A549 (cell line): ENCODE results near the gene LHX4. TPM values are rescaled to one million over a fixed set of nuclear protein-coding genes. Genes with fewer than 3 reads are reported as not detected.

Experiments
- ATAC-seq, 2 experiments: fragments of 200-7000 bp in 1 of 2; fragments of >200 bp in 1 of 2; cut with Nextera tagmentation in 1 of 2; cut with Tn5 transposase in 1 of 2; 3 replicates each; pipeline versions ENCODE4 v1.8.0 to v1.9.1; 2018 to 2020; ENCODE audit warnings: mild to moderate bottlenecking in 1 of 2, moderate library complexity in 1 of 2
- CTCF ChIA-PET: fragments of 300-600 bp; sonication (Branson Sonifier 250); formaldehyde crosslinking; extraction: SDS; loops from one replicate; lab custom pipeline; 2021; ENCODE audit warnings: antibody characterized with exemption, inconsistent platforms; lab: Yijun Ruan, JAX
- POLR2A ChIA-PET: fragments of 350-600 bp; formaldehyde crosslinking; extraction: SDS; loops from one replicate; lab custom pipeline; 2021; ENCODE audit warnings: antibody characterized with exemption, inconsistent platforms; lab: Yijun Ruan, JAX
- DNase-seq, 2 experiments: peaks; one replicate each; pipeline versions ENCODE4 v3.0.0 to v3.0.0-alpha.2; 2011 to 2016; ENCODE audit warnings: low read depth in 1 of 2, low spot score in 1 of 2
- FAIRE-seq: peaks from 2 replicates; lab custom pipeline; 2011; peaks lifted over from hg19 to GRCh38; lab: Jason Lieb, UNC
- H3K27ac ChIP-seq, 2 experiments: fragments of >200 bp; sonication (Bioruptor Twin); formaldehyde crosslinking; 3 replicates each; pipeline ENCODE4 v1.5.1; 2016 to 2017
- H3K4me1 ChIP-seq: fragments of >200 bp; sonication (Bioruptor Twin); formaldehyde crosslinking; 3 replicates; pipeline ENCODE4 v1.6.1; 2016
- H3K4me2 ChIP-seq: fragments of >200 bp; sonication (Bioruptor Twin); formaldehyde crosslinking; 3 replicates; pipeline ENCODE4 v1.6.1; 2016
- H3K4me3 ChIP-seq: fragments of >200 bp; sonication (Bioruptor Twin); formaldehyde crosslinking; 3 replicates; pipeline ENCODE4 v1.5.1; 2016
- H3K9me3 ChIP-seq: fragments of >200 bp; sonication (Bioruptor Twin); formaldehyde crosslinking; 3 replicates; pipeline ENCODE4 v1.6.1; 2016
- CBX2 ChIP-seq: fragments of 200-600 bp; sonication (generic); IDR thresholded peaks from 2 replicates; pipeline ENCODE4 v1.6.1; 2016; ENCODE audit warnings: low read depth, mild to moderate bottlenecking, borderline replicate concordance
- CEBPB ChIP-seq, 2 experiments: fragments of >200 bp in 1 of 2; sonication (Bioruptor Twin) in 1 of 2; formaldehyde crosslinking in 1 of 2; IDR thresholded peaks; 2 replicates each; pipeline ENCODE4 v1.6.1; 2012 to 2016
- CTCF ChIP-seq: fragments of >200 bp; sonication (Bioruptor Twin); formaldehyde crosslinking; IDR thresholded peaks from 3 replicates; pipeline ENCODE4 v1.5.1; 2016
- EHF ChIP-seq: fragments of 250-450 bp; sonication (Bioruptor Pico); IDR thresholded peaks from 2 replicates; pipeline ENCODE4 v1.5.0; 2020; ENCODE audit warnings: mild to moderate bottlenecking
- FOSB ChIP-seq: fragments of 250-450 bp; sonication (Bioruptor Pico); IDR thresholded peaks from 2 replicates; pipeline ENCODE4 v1.5.0; 2020; ENCODE audit warnings: mild to moderate bottlenecking, moderate library complexity
- FOSL2 ChIP-seq, 2 experiments: fragments of 450-650 bp in 1 of 2; fragments of >200 bp in 1 of 2; sonication (Bioruptor Twin) in 1 of 2; formaldehyde crosslinking; IDR thresholded peaks; 2 replicates each; pipeline versions ENCODE4 v1.5.0 to v1.6.1; 2016 to 2020; ENCODE audit warnings: mild to moderate bottlenecking in 1 of 2, moderate library complexity in 1 of 2
- GATA3 ChIP-seq: IDR thresholded peaks from 2 replicates; pipeline ENCODE4 v1.6.1; 2012; ENCODE audit warnings: borderline replicate concordance
- HEYL ChIP-seq: fragments of 250-450 bp; sonication (Bioruptor Pico); IDR thresholded peaks from 2 replicates; pipeline ENCODE4 v1.8.0; 2021; ENCODE audit warnings: mild to moderate bottlenecking, moderate library complexity
- HOXA7 ChIP-seq: fragments of 250-450 bp; sonication (Bioruptor Pico); IDR thresholded peaks from 2 replicates; pipeline ENCODE4 v1.5.0; 2020; ENCODE audit warnings: mild to moderate bottlenecking, moderate library complexity
- KDM1A ChIP-seq: fragments of 200-600 bp; sonication (generic); IDR thresholded peaks from 2 replicates; pipeline ENCODE4 v1.6.1; 2016; ENCODE audit warnings: low read depth, mild to moderate bottlenecking
- KDM5A ChIP-seq: fragments of 200-600 bp; sonication (generic); IDR thresholded peaks from 2 replicates; pipeline ENCODE4 v1.6.1; 2016; ENCODE audit warnings: antibody characterized with exemption, mild to moderate bottlenecking
- MAFK ChIP-seq: fragments of 450-650 bp; IDR thresholded peaks from 2 replicates; pipeline ENCODE4 v1.6.1; 2014; ENCODE audit not compliant: partially characterized antibody
- NPAS2 ChIP-seq: fragments of 250-450 bp; sonication (Bioruptor Pico); IDR thresholded peaks from 2 replicates; pipeline ENCODE4 v1.8.0; 2022; ENCODE audit warnings: mild to moderate bottlenecking, moderate library complexity, borderline replicate concordance
- POLR2A ChIP-seq: IDR thresholded peaks from 2 replicates; pipeline ENCODE4 v1.6.1; 2012; ENCODE audit warnings: mild to moderate bottlenecking, low read length
- POLR2AphosphoS2 ChIP-seq: conservative IDR thresholded peaks from 2 replicates; pipeline ENCODE4 v1.6.1; 2012; ENCODE audit warnings: low read length, improper control_type of control experiment, inconsistent platforms
- SREBF2 ChIP-seq: fragments of 450-650 bp; IDR thresholded peaks from 2 replicates; pipeline ENCODE4 v1.6.1; 2014; ENCODE audit warnings: mild to moderate bottlenecking, moderate library complexity
- ZC3H11A ChIP-seq: fragments of 450-650 bp; IDR thresholded peaks from 2 replicates; pipeline ENCODE4 v1.6.1; 2014; ENCODE audit warnings: antibody characterized with exemption, mild to moderate bottlenecking
- ZFP36 ChIP-seq: fragments of 450-650 bp; IDR thresholded peaks from 2 replicates; pipeline ENCODE4 v1.6.1; 2014; ENCODE audit warnings: borderline replicate concordance; ENCODE audit not compliant: partially characterized antibody
- ZNF302 ChIP-seq: fragments of 250-450 bp; sonication (Bioruptor Pico); IDR thresholded peaks from 2 replicates; pipeline ENCODE4 v1.9.0; 2021; ENCODE audit warnings: inconsistent platforms, mild to moderate bottlenecking, moderate library complexity
- WGBS: methylation state at CpG from one replicate; pipeline ENCODE4 v1.1.6; 2017; ENCODE audit errors: missing lambda C conversion rate; 5-methylcytosine and 5-hydroxymethylcytosine counted together
- polyA plus RNA-seq, 4 experiments: library from polyadenylated mRNA; depleted of rRNA in 3 of 4; stranded (reverse); fragments of >200 nt; fragmentation: RNase III in 1 of 4; extraction: RNeasy Plus Mini Kit Qiagen cat#74134 plus additional on column Dnase treatment in 1 of 4; gene quantifications; 2 replicates in 3 of 4; 3 replicates in 1 of 4; pipeline ENCODE4 v1.2.3, GENCODE V29; 2011 to 2017
- TF ChIP-seq, protein P1 (sequence below): fragments of >200 bp; sonication (Bioruptor Twin); formaldehyde crosslinking; IDR thresholded peaks from 2 replicates; pipeline ENCODE4 v1.6.1; 2016
- TF ChIP-seq, protein P2 (sequence below): IDR thresholded peaks from 2 replicates; pipeline ENCODE4 v1.6.1; 2012
- TF ChIP-seq, protein P3 (sequence below): fragments of 250-450 bp; sonication (Bioruptor Pico); IDR thresholded peaks from 2 replicates; pipeline ENCODE4 v1.5.0; 2021; ENCODE audit warnings: mild to moderate bottlenecking, moderate library complexity, borderline replicate concordance
- TF ChIP-seq, protein P4 (sequence below): IDR thresholded peaks from 2 replicates; pipeline ENCODE4 v1.6.1; 2012
- TF ChIP-seq, protein P5 (sequence below): fragments of 200-600 bp; sonication (generic); IDR thresholded peaks from 2 replicates; pipeline ENCODE4 v1.6.1; 2016; ENCODE audit warnings: antibody characterized with exemption, mild to moderate bottlenecking, moderate library complexity

Gene LHX4
- polyA plus RNA-seq, 2 of the 4 experiments (the other 2 are of a cell fraction), result 0.62 to 0.80 TPM

GRCh38 chr1:180219776-180220175 is 10.3 kb upstream of the LHX4 start:
- CTCF ChIA-PET, result interaction anchor here (1.2 to 3.0 kb wide), 2 partner anchors 31 to 513 kb away, joined by 4 to 14 read pairs; no protein-coding TSS in a partner anchor
- TF ChIP-seq POLR2AphosphoS2 (no peak), CEBPB (IDR thresholded peaks at IDR 0.05) (no peak), POLR2A (no peak), KDM1A (no peak), SREBF2 (no peak), ZFP36 (no peak), NPAS2 (CRISPR knock-in tag) (no peak), HOXA7 (CRISPR knock-in tag) (no peak), KDM5A (no peak), ZC3H11A (no peak), ZNF302 (CRISPR knock-in tag) (no peak), HEYL (no peak)
- TF ChIP-seq, protein P1, sequence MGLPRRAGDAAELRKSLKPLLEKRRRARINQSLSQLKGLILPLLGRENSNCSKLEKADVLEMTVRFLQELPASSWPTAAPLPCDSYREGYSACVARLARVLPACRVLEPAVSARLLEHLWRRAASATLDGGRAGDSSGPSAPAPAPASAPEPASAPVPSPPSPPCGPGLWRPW, result no peak
- TF ChIP-seq, protein P2, sequence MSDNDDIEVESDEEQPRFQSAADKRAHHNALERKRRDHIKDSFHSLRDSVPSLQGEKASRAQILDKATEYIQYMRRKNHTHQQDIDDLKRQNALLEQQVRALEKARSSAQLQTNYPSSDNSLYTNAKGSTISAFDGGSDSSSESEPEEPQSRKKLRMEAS, result no peak
- POLR2A ChIA-PET, result no interaction called here

GRCh38 chr1:180221462-180221861 is 8.6 kb upstream of the LHX4 start:
- 73% methylated on average over 6 of the region's 6 CpGs for WGBS
- CTCF ChIA-PET, result interaction anchor here (1.2 to 4.5 kb wide), 4 partner anchors 8 to 34 kb away, joined by 3 to 24 read pairs (median 12); no protein-coding TSS in a partner anchor
- Histone ChIP-seq H3K4me1 (no peaks in the 10 kb centered on the region), H3K4me3 (no peak overlapping the region), H3K9me3 (no peaks in the 10 kb centered on the region), H3K4me2 (no peak overlapping the region), H3K27ac (no peak overlapping the region)
- POLR2A ChIA-PET, result interaction anchor here (1.0 kb wide), 1 partner anchor 9 kb away, joined by 3 read pairs; the partner anchor contains the start of gene LHX4
- DNase-seq, result no peak
- ATAC-seq, result no peak
- no peak for TF ChIP-seq MAFK
- TF ChIP-seq, protein P3, sequence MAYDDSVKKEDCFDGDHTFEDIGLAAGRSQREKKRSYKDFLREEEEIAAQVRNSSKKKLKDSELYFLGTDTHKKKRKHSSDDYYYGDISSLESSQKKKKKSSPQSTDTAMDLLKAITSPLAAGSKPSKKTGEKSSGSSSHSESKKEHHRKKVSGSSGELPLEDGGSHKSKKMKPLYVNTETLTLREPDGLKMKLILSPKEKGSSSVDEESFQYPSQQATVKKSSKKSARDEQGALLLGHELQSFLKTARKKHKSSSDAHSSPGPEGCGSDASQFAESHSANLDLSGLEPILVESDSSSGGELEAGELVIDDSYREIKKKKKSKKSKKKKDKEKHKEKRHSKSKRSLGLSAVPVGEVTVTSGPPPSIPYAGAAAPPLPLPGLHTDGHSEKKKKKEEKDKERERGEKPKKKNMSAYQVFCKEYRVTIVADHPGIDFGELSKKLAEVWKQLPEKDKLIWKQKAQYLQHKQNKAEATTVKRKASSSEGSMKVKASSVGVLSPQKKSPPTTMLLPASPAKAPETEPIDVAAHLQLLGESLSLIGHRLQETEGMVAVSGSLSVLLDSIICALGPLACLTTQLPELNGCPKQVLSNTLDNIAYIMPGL (CRISPR knock-in tag), result no peak
- no peak for TF ChIP-seq CTCF
- no peak for TF ChIP-seq ZNF302 (CRISPR knock-in tag)
- TF ChIP-seq GATA3, result no peak
- TF ChIP-seq EHF (CRISPR knock-in tag), result no peak
- no peak for TF ChIP-seq FOSB (CRISPR knock-in tag)
- TF ChIP-seq, protein P4, sequence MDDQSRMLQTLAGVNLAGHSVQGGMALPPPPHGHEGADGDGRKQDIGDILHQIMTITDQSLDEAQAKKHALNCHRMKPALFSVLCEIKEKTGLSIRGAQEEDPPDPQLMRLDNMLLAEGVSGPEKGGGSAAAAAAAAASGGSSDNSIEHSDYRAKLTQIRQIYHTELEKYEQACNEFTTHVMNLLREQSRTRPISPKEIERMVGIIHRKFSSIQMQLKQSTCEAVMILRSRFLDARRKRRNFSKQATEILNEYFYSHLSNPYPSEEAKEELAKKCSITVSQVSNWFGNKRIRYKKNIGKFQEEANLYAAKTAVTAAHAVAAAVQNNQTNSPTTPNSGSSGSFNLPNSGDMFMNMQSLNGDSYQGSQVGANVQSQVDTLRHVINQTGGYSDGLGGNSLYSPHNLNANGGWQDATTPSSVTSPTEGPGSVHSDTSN, result no peak
- TF ChIP-seq FOSL2 (IDR thresholded peaks at IDR 0.05), result no peak
- TF ChIP-seq FOSL2 (CRISPR knock-in tag; IDR thresholded peaks at IDR 0.05), result no peak
- no peak for TF ChIP-seq CBX2
- TF ChIP-seq, protein P5, sequence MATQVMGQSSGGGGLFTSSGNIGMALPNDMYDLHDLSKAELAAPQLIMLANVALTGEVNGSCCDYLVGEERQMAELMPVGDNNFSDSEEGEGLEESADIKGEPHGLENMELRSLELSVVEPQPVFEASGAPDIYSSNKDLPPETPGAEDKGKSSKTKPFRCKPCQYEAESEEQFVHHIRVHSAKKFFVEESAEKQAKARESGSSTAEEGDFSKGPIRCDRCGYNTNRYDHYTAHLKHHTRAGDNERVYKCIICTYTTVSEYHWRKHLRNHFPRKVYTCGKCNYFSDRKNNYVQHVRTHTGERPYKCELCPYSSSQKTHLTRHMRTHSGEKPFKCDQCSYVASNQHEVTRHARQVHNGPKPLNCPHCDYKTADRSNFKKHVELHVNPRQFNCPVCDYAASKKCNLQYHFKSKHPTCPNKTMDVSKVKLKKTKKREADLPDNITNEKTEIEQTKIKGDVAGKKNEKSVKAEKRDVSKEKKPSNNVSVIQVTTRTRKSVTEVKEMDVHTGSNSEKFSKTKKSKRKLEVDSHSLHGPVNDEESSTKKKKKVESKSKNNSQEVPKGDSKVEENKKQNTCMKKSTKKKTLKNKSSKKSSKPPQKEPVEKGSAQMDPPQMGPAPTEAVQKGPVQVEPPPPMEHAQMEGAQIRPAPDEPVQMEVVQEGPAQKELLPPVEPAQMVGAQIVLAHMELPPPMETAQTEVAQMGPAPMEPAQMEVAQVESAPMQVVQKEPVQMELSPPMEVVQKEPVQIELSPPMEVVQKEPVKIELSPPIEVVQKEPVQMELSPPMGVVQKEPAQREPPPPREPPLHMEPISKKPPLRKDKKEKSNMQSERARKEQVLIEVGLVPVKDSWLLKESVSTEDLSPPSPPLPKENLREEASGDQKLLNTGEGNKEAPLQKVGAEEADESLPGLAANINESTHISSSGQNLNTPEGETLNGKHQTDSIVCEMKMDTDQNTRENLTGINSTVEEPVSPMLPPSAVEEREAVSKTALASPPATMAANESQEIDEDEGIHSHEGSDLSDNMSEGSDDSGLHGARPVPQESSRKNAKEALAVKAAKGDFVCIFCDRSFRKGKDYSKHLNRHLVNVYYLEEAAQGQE, result no peak
- no peak for FAIRE-seq

More at GRCh38 chr1:180219776-180220175, 10.3 kb upstream of the LHX4 start:
- Histone ChIP-seq H3K9me3 (no peaks in the 10 kb centered on the region), H3K4me2 (no peak overlapping the region), H3K4me1 (no peaks in the 10 kb centered on the region), H3K27ac (no peak overlapping the region), H3K4me3 (no peak overlapping the region)
- DNase-seq, result no peak
- ATAC-seq, result no peak
- 46% methylated on average over 5 of the region's 11 CpGs for WGBS
- no peak for FAIRE-seq
